SH-SY5Y (cell line): ENCODE measurements around the gene PZP.

Experiments
- GATA2 ChIP-seq: IDR thresholded peaks from 2 replicates; pipeline ENCODE4 v1.6.1; 2011; ENCODE audit warnings: mild to moderate bottlenecking, low read depth, low read length
- GATA3 ChIP-seq: IDR thresholded peaks from 2 replicates; pipeline ENCODE4 v1.6.1; 2011; ENCODE audit warnings: low read depth, mild to moderate bottlenecking, low read length, moderate library complexity

DNA sequence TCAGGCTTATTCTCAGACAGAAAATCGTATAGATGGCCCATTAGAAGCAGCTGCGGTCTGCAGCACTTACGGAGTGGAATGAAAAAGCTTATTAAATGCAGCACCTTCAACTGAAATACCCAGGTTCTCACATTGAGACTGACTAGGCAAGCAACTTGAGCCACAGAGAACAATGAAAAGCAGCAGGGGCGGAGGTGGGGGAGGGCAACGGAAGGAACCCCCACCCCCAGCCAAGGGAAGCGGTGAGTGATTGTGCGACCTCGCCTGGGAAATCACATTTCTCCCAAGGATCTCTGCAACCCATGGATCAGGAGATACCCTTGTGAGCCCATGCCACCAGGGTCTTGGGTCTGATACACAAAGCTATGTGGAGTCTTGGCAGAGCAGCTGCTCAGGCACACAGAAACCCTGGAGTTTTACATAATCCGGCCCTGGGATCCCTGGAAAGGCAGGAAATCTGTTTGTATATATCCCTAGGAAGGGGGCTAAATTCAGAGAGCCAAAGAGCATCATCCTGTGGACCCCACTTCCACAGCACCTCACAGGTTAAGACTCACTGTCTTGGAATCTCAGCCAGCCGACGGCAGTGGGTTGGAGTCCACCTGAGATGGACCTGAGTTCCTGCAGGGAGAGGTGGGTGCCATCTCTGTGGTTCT lies 38.1 kb downstream of the PZP start:
- no peak for TF ChIP-seq GATA2
- no peak for TF ChIP-seq GATA3
